GM19467 (cell line): ENCODE results near the gene FNDC3B.

Source experiments
- ATAC-seq: cut with Tn5 transposase; IDR thresholded peaks from one replicate; pipeline ENCODE4 v1.9.1; 2021; ENCODE audit warnings: mild to moderate bottlenecking, moderate library complexity; ENCODE audit not compliant: unreplicated experiment

FNDC3B gene

DNA sequence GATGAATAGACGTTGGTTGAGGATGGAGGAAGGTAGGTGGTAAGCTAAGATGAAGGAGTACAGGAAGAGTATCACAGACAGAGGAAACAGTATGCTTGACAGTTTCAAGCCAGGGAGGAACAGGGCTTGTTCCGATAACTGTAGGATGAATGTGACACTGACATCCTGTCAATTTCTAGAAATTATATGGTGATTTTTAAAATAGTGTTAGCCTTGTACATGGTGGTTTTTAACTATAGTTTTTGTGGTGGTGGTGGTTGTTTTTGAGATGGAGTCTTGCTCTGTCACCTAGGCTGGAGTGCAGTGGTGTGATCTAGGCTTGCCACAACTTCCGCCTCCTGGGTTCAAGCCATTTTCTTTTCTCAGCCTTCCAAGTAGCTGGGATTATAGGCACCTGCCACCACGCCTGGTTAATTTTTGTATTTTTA lies 92.8 kb downstream of the FNDC3B start:
- ATAC-seq, result no peak

GRCh38 chr3:172132721-172133311 lies 93.4 kb downstream of the FNDC3B start:
- no peak for ATAC-seq

- peak; percentile 1 for ATAC-seq
Measured at GRCh38 chr3:172133838-172134237, 94.5 kb downstream of the FNDC3B start.

- ATAC-seq, result peak; percentile 44
Measured at GRCh38 chr3:172134352-172134751, 95.0 kb downstream of the FNDC3B start.

DNA sequence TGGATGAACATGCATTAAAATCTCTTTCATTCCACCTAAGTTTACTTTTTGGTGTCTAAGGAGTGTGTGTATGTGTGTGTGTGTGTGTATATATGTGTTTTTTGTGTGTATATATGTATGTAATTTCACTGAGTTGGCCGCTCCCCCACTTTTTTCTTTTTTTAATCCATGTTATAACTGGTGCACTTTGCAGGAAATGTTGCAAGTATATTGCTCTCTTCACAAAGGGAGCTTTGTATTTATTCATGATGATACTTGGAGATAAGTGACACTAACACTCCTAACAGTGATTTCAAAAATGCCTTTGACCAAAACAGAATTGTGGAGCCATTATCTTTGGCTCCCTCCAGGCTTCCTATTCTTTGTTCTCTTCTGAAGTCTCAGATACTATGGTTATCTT lies 95.8 kb downstream of the FNDC3B start:
- no peak for ATAC-seq

DNA sequence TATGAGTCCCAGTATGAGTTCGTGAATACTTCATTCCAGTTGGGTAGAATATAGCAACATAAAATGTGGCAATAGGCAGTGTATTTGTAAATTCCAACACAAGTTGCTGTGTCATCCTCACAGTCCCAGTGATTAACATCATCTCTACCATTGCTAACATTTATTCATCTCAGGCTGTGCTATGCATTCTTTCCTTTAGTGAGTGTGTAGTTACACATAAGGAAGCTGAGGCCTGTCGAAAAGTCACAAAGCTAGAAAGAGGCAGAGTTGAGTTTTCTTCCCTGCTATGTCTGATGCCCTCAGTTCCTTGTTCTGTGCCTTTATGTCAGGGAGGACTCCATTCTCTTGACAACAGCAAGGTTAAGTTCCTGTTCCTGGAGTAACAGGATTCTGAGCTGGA lies 96.4 kb downstream of the FNDC3B start:
- no peak for ATAC-seq

DNA sequence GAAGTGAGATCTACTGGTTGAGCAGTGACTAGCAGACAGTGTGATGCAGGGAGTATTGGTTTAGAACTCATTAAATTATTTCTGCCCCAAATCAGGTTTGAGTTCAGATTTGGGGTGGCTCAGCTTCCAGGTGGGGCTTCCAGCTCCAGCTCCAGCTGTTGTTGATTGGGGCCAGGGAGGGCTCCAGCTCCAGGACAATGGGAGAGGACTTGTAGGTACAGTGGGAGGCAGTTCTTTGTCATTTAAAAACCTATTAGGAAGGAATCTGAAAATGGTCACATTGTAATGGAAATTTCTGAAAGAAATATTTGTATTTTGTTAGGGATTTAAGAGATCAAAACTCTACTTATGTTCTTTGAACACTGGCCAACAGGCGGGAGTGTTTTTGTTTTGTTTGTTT lies 97.0 kb downstream of the FNDC3B start:
- ATAC-seq, result no peak

- no peak for ATAC-seq
Measured at GRCh38 chr3:172137287-172138192, 98.2 kb downstream of the FNDC3B start.

GRCh38 chr3:172138193-172138537 lies 98.8 kb downstream of the FNDC3B start:
- ATAC-seq, result no peak

DNA sequence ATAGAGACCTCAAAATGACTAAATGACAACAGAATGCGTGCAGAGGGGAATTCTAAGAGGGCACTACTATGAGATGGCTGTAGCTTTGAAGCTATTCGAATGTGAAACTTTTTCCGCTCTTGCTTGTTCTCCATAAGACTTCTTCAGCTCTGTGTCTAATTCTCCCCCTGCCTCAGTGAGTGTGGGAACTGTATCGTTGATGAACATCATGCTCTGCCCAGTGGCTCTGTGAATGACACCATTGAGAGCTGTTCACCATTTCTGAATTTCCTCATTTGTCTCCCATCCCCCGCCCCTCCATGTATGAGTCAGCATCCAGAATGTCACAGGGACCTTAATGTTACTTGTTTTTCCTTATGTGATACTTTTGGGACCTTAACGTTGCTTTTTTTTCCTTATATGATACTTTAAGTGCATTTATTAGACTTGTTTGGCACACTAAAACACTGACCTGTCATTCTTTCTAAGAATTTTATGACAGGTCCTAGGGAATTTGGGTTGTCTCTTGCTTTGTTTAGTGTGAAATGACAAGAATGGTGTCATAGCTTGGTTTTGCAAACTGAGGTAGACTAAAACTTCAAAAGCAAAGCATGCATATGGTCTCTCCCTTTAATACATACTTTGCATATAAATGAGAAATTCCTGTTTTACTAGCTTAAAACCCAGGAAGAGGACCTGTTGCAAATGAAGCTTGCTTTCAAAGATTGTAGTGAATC lies 99.6 kb downstream of the FNDC3B start:
- peak; percentile 32 for ATAC-seq

DNA sequence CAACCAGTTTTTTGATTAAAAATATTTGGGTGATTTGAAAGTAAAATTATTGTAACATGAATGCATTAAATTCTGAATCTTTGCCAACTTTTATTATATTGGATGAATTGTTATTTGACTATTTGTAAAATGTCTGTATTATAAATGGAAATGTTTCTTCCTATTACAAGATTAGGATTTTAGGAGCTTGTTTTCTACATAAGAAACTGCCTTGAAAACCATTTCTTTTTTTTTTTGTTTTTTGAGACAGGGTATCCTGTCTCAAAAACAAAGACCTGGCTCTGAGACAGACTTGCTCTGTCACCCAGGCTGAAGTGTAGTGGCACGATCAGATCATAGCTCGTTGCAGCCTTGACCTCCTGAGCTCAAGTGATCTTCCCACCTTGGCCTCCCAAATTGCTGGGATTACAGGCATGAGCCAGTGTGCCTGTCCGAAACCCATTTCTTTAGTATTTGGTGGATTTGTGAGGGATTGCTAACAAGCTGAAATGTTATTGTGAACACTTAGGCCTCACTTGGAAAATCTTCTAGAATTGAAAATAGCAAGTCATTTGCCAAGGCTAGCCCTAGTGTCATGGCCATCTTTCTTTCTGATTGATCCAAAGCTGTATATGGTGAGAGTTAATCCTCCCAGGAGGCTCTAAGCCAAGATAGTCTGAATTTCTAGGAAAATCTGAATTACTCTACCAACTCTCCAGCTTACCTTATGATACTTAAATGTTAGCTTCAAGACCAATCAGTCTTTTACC lies 100.3 kb downstream of the FNDC3B start:
- ATAC-seq, result no peak

- no peak for ATAC-seq
Measured at GRCh38 chr3:172140499-172141391, 101.4 kb downstream of the FNDC3B start.

- ATAC-seq, result peak; percentile 82
Measured at GRCh38 chr3:172142051-172142863, 102.9 kb downstream of the FNDC3B start.

GRCh38 chr3:172142864-172143451 lies 103.6 kb downstream of the FNDC3B start:
- ATAC-seq, result no peak

GRCh38 chr3:172143739-172144497 lies 104.5 kb downstream of the FNDC3B start:
- no peak for ATAC-seq

DNA sequence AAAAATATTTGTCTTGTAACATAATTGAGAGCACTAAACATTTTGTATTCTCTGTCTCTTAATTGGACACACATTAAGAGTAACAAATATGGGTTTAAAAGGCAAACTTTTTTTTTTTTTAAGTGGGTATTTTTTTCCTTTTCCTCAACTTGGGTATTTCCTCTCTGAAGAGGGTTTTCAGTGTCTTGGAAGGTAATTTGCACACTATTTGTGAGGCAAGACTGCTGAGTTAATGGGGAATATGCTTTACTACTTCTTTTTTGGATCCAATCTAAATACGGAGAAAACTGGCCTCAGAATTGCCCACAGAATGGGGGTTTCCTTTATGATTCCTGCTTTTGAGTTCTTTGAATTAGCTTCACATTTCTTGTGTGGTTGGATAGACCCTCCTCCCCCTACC lies 105.2 kb downstream of the FNDC3B start:
- no peak for ATAC-seq

DNA sequence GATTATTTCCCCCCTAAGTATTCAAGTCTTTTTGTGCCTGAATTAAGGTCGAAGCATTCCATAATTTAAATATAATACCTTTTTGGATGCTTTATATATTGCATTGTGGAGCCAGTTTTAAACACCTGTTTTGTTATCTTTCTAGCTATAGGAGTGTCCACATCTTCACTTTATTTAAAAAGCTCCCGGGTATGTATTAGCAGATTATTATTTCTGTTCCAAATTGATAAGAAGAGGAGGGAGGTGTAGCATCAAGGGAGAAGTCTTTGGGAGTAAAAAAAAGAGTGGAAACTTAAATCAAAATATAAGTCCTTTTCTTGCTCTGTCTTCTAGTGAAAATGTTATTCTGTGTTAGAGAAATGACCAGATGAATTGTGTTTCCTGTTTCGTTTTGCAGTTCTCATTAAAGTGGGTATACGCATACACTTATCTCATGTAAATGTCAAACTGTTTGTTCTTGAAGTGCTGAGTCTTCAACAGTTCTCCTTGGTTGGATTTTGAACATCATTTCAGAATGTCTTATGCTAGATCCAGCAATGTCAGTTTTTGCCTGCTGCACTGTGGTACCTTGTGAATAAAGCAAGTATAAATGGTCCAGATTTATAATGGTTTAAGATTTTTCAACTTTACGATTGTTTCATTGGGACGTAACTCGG lies 105.8 kb downstream of the FNDC3B start:
- ATAC-seq, result peak; percentile 35

DNA sequence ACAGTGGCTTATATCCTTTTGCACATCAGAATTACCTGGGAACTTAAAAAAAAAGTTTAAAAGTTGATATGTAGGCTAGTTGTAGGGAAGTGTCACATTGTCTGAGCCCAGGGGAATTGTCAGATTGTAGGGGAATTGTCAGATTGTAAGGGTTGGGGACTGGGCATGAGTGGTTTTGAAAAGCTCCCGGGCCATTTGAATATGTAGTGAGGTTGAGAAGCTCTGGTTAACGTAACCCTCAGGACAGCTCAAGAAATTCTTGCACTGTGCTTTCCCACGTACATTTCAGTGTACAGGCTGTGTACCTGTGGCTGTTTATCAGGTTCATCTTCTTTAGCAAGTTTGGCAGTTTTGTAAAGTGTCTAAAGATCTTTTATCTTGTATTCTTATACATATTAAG lies 107.0 kb downstream of the FNDC3B start:
- no peak for ATAC-seq
